ENCODE measurements around the gene VPS13C. TPM values are rescaled to one million over a fixed set of nuclear protein-coding genes. Genes with fewer than 3 reads are reported as not detected.

The VPS13C gene
- total RNA-seq, 1 experiment from 2014 or later, result 180 TPM

- Histone ChIP-seq H3K9me2 (replicated peaks; ENCODE audit: insufficient read depth, low read length) (no peaks in the 10 kb centered on the region), H3K36me3 (ENCODE audit: insufficient read depth, low read length) (no peaks in the 10 kb centered on the region), H4K20me1 (ENCODE audit: insufficient read depth, low read depth, low read length) (no peaks in the 10 kb centered on the region), H3K27me3 (ENCODE audit: low read length) (no peaks in the 10 kb centered on the region), H3K4me1 (ENCODE audit: low read length) (no peaks in the 10 kb centered on the region), H3K4me2 (ENCODE audit: low read depth, low read length, poor library complexity, severe bottlenecking) (no peak overlapping the region), H3K9me3 (ENCODE audit: low read length) (no peaks in the 10 kb centered on the region), H3K27ac (ENCODE audit: low read length) (no peak overlapping the region), H3K79me2 (ENCODE audit: low read length) (no peaks in the 10 kb centered on the region), H3K4me3 (ENCODE audit: low read length) (no peak overlapping the region), H2AFZ (ENCODE audit: low read length) (no peak overlapping the region), H3K9ac (ENCODE audit: low read length) (no peak overlapping the region)
- peak; percentile 89 for DNase-seq
Observed at GRCh38 chr15:61834076-61834697, 226.1 kb downstream of the VPS13C start.

GRCh38 chr15:61832223-61832622, 228.0 kb downstream of the VPS13C start:
- H3K27ac ChIP-seq (ENCODE audit: low read length), result no peak overlapping the region
- no peaks in the 10 kb centered on the region for H3K27me3 ChIP-seq (ENCODE audit: low read length)
- no peak for DNase-seq

GRCh38 chr15:61831505-61831921, 228.7 kb downstream of the VPS13C start:
- Histone ChIP-seq H4K20me1 (ENCODE audit: insufficient read depth, low read depth, low read length) (no peaks in the 10 kb centered on the region), H3K9me2 (replicated peaks; ENCODE audit: insufficient read depth, low read length) (no peaks in the 10 kb centered on the region), H3K4me3 (ENCODE audit: low read length) (no peak overlapping the region), H3K79me2 (ENCODE audit: low read length) (no peaks in the 10 kb centered on the region), H3K9me3 (ENCODE audit: low read length) (no peaks in the 10 kb centered on the region), H2AFZ (ENCODE audit: low read length) (no peak overlapping the region), H3K9ac (ENCODE audit: low read length) (no peak overlapping the region), H3K27ac (ENCODE audit: low read length) (no peak overlapping the region), H3K36me3 (ENCODE audit: insufficient read depth, low read length) (no peaks in the 10 kb centered on the region), H3K4me1 (ENCODE audit: low read length) (no peaks in the 10 kb centered on the region), H3K4me2 (ENCODE audit: low read depth, low read length, poor library complexity, severe bottlenecking) (no peak overlapping the region), H3K27me3 (ENCODE audit: low read length) (no peaks in the 10 kb centered on the region)
- no peak for DNase-seq

More at GRCh38 chr15:61832223-61832622, 228.0 kb downstream of the VPS13C start:
- Histone ChIP-seq H3K9ac (ENCODE audit: low read length) (no peak overlapping the region), H3K4me1 (ENCODE audit: low read length) (no peaks in the 10 kb centered on the region), H2AFZ (ENCODE audit: low read length) (no peak overlapping the region), H3K4me3 (ENCODE audit: low read length) (no peak overlapping the region), H3K79me2 (ENCODE audit: low read length) (no peaks in the 10 kb centered on the region), H3K4me2 (ENCODE audit: low read depth, low read length, poor library complexity, severe bottlenecking) (no peak overlapping the region), H3K9me3 (ENCODE audit: low read length) (no peaks in the 10 kb centered on the region), H3K9me2 (replicated peaks; ENCODE audit: insufficient read depth, low read length) (no peaks in the 10 kb centered on the region), H3K36me3 (ENCODE audit: insufficient read depth, low read length) (no peaks in the 10 kb centered on the region), H4K20me1 (ENCODE audit: insufficient read depth, low read depth, low read length) (no peaks in the 10 kb centered on the region)

- Histone ChIP-seq H3K27ac (ENCODE audit: low read length) (no peak overlapping the region), H3K4me1 (ENCODE audit: low read length) (no peaks in the 10 kb centered on the region), H3K79me2 (ENCODE audit: low read length) (no peaks in the 10 kb centered on the region), H3K27me3 (ENCODE audit: low read length) (no peaks in the 10 kb centered on the region), H3K4me3 (ENCODE audit: low read length) (no peak overlapping the region), H4K20me1 (ENCODE audit: insufficient read depth, low read depth, low read length) (no peaks in the 10 kb centered on the region), H3K9me3 (ENCODE audit: low read length) (no peaks in the 10 kb centered on the region), H3K9ac (ENCODE audit: low read length) (no peak overlapping the region), H2AFZ (ENCODE audit: low read length) (no peak overlapping the region), H3K36me3 (ENCODE audit: insufficient read depth, low read length) (no peaks in the 10 kb centered on the region), H3K4me2 (ENCODE audit: low read depth, low read length, poor library complexity, severe bottlenecking) (no peak overlapping the region), H3K9me2 (replicated peaks; ENCODE audit: insufficient read depth, low read length) (no peaks in the 10 kb centered on the region)
- DNase-seq, result no peak
Observed at GRCh38 chr15:61830536-61831330, 229.5 kb downstream of the VPS13C start.

- Histone ChIP-seq H3K4me1 (ENCODE audit: low read length) (no peaks in the 10 kb centered on the region), H3K9ac (ENCODE audit: low read length) (no peak overlapping the region), H3K36me3 (ENCODE audit: insufficient read depth, low read length) (no peaks in the 10 kb centered on the region), H4K20me1 (ENCODE audit: insufficient read depth, low read depth, low read length) (no peaks in the 10 kb centered on the region), H2AFZ (ENCODE audit: low read length) (no peak overlapping the region), H3K4me2 (ENCODE audit: low read depth, low read length, poor library complexity, severe bottlenecking) (no peak overlapping the region), H3K9me2 (replicated peaks; ENCODE audit: insufficient read depth, low read length) (no peaks in the 10 kb centered on the region), H3K27ac (ENCODE audit: low read length) (no peak overlapping the region), H3K79me2 (ENCODE audit: low read length) (no peaks in the 10 kb centered on the region), H3K27me3 (ENCODE audit: low read length) (no peaks in the 10 kb centered on the region), H3K4me3 (ENCODE audit: low read length) (no peak overlapping the region), H3K9me3 (ENCODE audit: low read length) (no peaks in the 10 kb centered on the region)
- no peak for DNase-seq
Observed at GRCh38 chr15:61829514-61829889, 230.7 kb downstream of the VPS13C start.

- no peaks in the 10 kb centered on the region for H3K36me3 ChIP-seq (ENCODE audit: insufficient read depth, low read length)
- H3K79me2 ChIP-seq (ENCODE audit: low read length), result no peaks in the 10 kb centered on the region
- no peak overlapping the region for H3K9ac ChIP-seq (ENCODE audit: low read length)
- no peak for DNase-seq
- H3K4me1 ChIP-seq (ENCODE audit: low read length), result no peaks in the 10 kb centered on the region
- no peak overlapping the region for H3K4me2 ChIP-seq (ENCODE audit: low read depth, low read length, poor library complexity, severe bottlenecking)
- H3K9me3 ChIP-seq (ENCODE audit: low read length), result no peaks in the 10 kb centered on the region
- no peak overlapping the region for H2AFZ ChIP-seq (ENCODE audit: low read length)
- H3K4me3 ChIP-seq (ENCODE audit: low read length), result no peak overlapping the region
- H3K9me2 ChIP-seq (replicated peaks; ENCODE audit: insufficient read depth, low read length), result no peaks in the 10 kb centered on the region
- no peak overlapping the region for H3K27ac ChIP-seq (ENCODE audit: low read length)
- H3K27me3 ChIP-seq (ENCODE audit: low read length), result no peaks in the 10 kb centered on the region
- no peaks in the 10 kb centered on the region for H4K20me1 ChIP-seq (ENCODE audit: insufficient read depth, low read depth, low read length)
Observed at GRCh38 chr15:61828860-61829513, 231.3 kb downstream of the VPS13C start.

- H3K27ac ChIP-seq (ENCODE audit: low read length), result no peak overlapping the region
- H2AFZ ChIP-seq (ENCODE audit: low read length), result no peak overlapping the region
- no peak overlapping the region for H3K4me2 ChIP-seq (ENCODE audit: low read depth, low read length, poor library complexity, severe bottlenecking)
Observed at GRCh38 chr15:61828008-61828407, 232.2 kb downstream of the VPS13C start.

GRCh38 chr15:61827131-61827530, 233.1 kb downstream of the VPS13C start:
- no peaks in the 10 kb centered on the region for H3K79me2 ChIP-seq (ENCODE audit: low read length)
- no peaks in the 10 kb centered on the region for H3K9me3 ChIP-seq (ENCODE audit: low read length)
- H3K9me2 ChIP-seq (replicated peaks; ENCODE audit: insufficient read depth, low read length), result no peaks in the 10 kb centered on the region
- no peak overlapping the region for H3K4me3 ChIP-seq (ENCODE audit: low read length)
- no peak for DNase-seq
- no peak overlapping the region for H3K9ac ChIP-seq (ENCODE audit: low read length)
- no peak overlapping the region for H2AFZ ChIP-seq (ENCODE audit: low read length)
- H3K36me3 ChIP-seq (ENCODE audit: insufficient read depth, low read length), result no peaks in the 10 kb centered on the region
- H3K27me3 ChIP-seq (ENCODE audit: low read length), result no peaks in the 10 kb centered on the region
- H3K4me1 ChIP-seq (ENCODE audit: low read length), result no peaks in the 10 kb centered on the region
- H3K27ac ChIP-seq (ENCODE audit: low read length), result no peak overlapping the region
- no peaks in the 10 kb centered on the region for H4K20me1 ChIP-seq (ENCODE audit: insufficient read depth, low read depth, low read length)
- H3K4me2 ChIP-seq (ENCODE audit: low read depth, low read length, poor library complexity, severe bottlenecking), result no peak overlapping the region

More at GRCh38 chr15:61828008-61828407, 232.2 kb downstream of the VPS13C start:
- Histone ChIP-seq H3K27me3 (ENCODE audit: low read length) (no peaks in the 10 kb centered on the region), H3K9ac (ENCODE audit: low read length) (no peak overlapping the region), H4K20me1 (ENCODE audit: insufficient read depth, low read depth, low read length) (no peaks in the 10 kb centered on the region), H3K36me3 (ENCODE audit: insufficient read depth, low read length) (no peaks in the 10 kb centered on the region), H3K9me3 (ENCODE audit: low read length) (no peaks in the 10 kb centered on the region), H3K79me2 (ENCODE audit: low read length) (no peaks in the 10 kb centered on the region), H3K4me1 (ENCODE audit: low read length) (no peaks in the 10 kb centered on the region), H3K4me3 (ENCODE audit: low read length) (no peak overlapping the region), H3K9me2 (replicated peaks; ENCODE audit: insufficient read depth, low read length) (no peaks in the 10 kb centered on the region)
- no peak for DNase-seq

Measured in Karpas-422 (cell line).